ENCODE measurements around the gene SUGP2.

Gene SUGP2

GRCh38 chr19:19040417-19040816, 7.1 kb upstream of the SUGP2 start:
- H2BK15ac ChIP-seq (ENCODE audit: low read depth, poor library complexity, severe bottlenecking), result no peak overlapping the region
- no peak overlapping the region for H4K91ac ChIP-seq (ENCODE audit: low read length)
- H2AK5ac ChIP-seq (ENCODE audit: low read length, severe bottlenecking), result no peak overlapping the region
- no peak overlapping the region for H3K27ac ChIP-seq (ENCODE audit: low read length, poor library complexity, severe bottlenecking)
- no peak overlapping the region for H4K8ac ChIP-seq (ENCODE audit: low read length)
- peak; percentile 57 for DNase-seq
- H3K4me1 ChIP-seq (ENCODE audit: control insufficient read depth, insufficient read depth, low read depth, low read length), result peaks cover under 1% of the 10 kb centered on the region
- H3K14ac ChIP-seq (ENCODE audit: low read length in 2 of 2), result no peak overlapping the region
- WGBS, result 93% methylated on average over 6 of the region's 7 CpGs
- H3K4me2 ChIP-seq (ENCODE audit: low read length, poor library complexity, severe bottlenecking), result no peak overlapping the region
- H3K9me3 ChIP-seq (ENCODE audit: control insufficient read depth, low read length), result no peaks in the 10 kb centered on the region
- H2AFZ ChIP-seq (ENCODE audit: low read depth, low read length), result no peak overlapping the region
- H3K18ac ChIP-seq (ENCODE audit: low read depth in 1 of 2, low read length in 2 of 2), result no peak overlapping the region
- no peak overlapping the region for H3K23ac ChIP-seq (ENCODE audit: low read length in 2 of 2)
- no peak overlapping the region for H2BK5ac ChIP-seq (ENCODE audit: low read depth, low read length, poor library complexity, severe bottlenecking)
- H2BK12ac ChIP-seq (ENCODE audit: low read length in 2 of 2), result no peak overlapping the region
- H3K4me3 ChIP-seq (ENCODE audit: insufficient read depth in 1 of 2, low read depth in 1 of 2, low read length in 2 of 2), result no peak overlapping the region
- H3K4ac ChIP-seq (ENCODE audit: low read depth in 1 of 2, low read length in 2 of 2), result no peak overlapping the region
- H3K79me1 ChIP-seq (replicated peaks; ENCODE audit: low read length, poor library complexity, severe bottlenecking), result peaks cover 44% of the 10 kb centered on the region
- H3K9ac ChIP-seq (ENCODE audit: low read length), result peak overlapping the region; percentile 45
- peaks cover 33 to 42% of the 10 kb centered on the region in 2 experiments for H3K36me3 ChIP-seq (ENCODE audit: control insufficient read depth in 1 of 2, insufficient read depth in 2 of 2, low read depth in 1 of 2, low read length in 2 of 2)
- H3K27me3 ChIP-seq (ENCODE audit: control insufficient read depth in 1 of 2, insufficient read depth in 1 of 2, low read length in 2 of 2), result no peaks in the 10 kb centered on the region
- H2BK120ac ChIP-seq (ENCODE audit: low read depth, low read length), result no peak overlapping the region

GRCh38 chr19:19039901-19040300, 6.6 kb upstream of the SUGP2 start:
- H3K4ac ChIP-seq (ENCODE audit: low read depth in 1 of 2, low read length in 2 of 2), result no peak overlapping the region
- WGBS, result 96% methylated on average over 4 of the region's 4 CpGs
- DNase-seq, result no peak
- H3K4me2 ChIP-seq (ENCODE audit: low read length, poor library complexity, severe bottlenecking), result no peak overlapping the region
- no peak overlapping the region for H2BK120ac ChIP-seq (ENCODE audit: low read depth, low read length)
- no peak overlapping the region for H3K4me3 ChIP-seq (ENCODE audit: insufficient read depth in 1 of 2, low read depth in 1 of 2, low read length in 2 of 2)
- H2BK12ac ChIP-seq (ENCODE audit: low read length in 2 of 2), result no peak overlapping the region
- no peaks in the 10 kb centered on the region for H3K9me3 ChIP-seq (ENCODE audit: control insufficient read depth, low read length)
- H3K79me1 ChIP-seq (replicated peaks; ENCODE audit: low read length, poor library complexity, severe bottlenecking), result peaks cover 46% of the 10 kb centered on the region
- H3K14ac ChIP-seq (ENCODE audit: low read length in 2 of 2), result no peak overlapping the region
- H3K9ac ChIP-seq (ENCODE audit: low read length), result no peak overlapping the region
- H4K8ac ChIP-seq (ENCODE audit: low read length), result no peak overlapping the region
- H3K23ac ChIP-seq (ENCODE audit: low read length in 2 of 2), result no peak overlapping the region
- no peak overlapping the region for H2BK5ac ChIP-seq (ENCODE audit: low read depth, low read length, poor library complexity, severe bottlenecking)
- no peak overlapping the region for H4K91ac ChIP-seq (ENCODE audit: low read length)
- no peaks in the 10 kb centered on the region for H3K27me3 ChIP-seq (ENCODE audit: control insufficient read depth in 1 of 2, insufficient read depth in 1 of 2, low read length in 2 of 2)
- peaks cover 2% of the 10 kb centered on the region for H3K4me1 ChIP-seq (ENCODE audit: control insufficient read depth, insufficient read depth, low read depth, low read length)
- H2AK5ac ChIP-seq (ENCODE audit: low read length, severe bottlenecking), result no peak overlapping the region
- no peak overlapping the region for H3K27ac ChIP-seq (ENCODE audit: low read length, poor library complexity, severe bottlenecking)
- H3K36me3 ChIP-seq (ENCODE audit: control insufficient read depth in 1 of 2, insufficient read depth in 2 of 2, low read depth in 1 of 2, low read length in 2 of 2), result peaks cover 30 to 39% of the 10 kb centered on the region in 2 experiments
- H2BK15ac ChIP-seq (ENCODE audit: low read depth, poor library complexity, severe bottlenecking), result no peak overlapping the region
- H2AFZ ChIP-seq (ENCODE audit: low read depth, low read length), result no peak overlapping the region
- no peak overlapping the region for H3K18ac ChIP-seq (ENCODE audit: low read depth in 1 of 2, low read length in 2 of 2)

GRCh38 chr19:19034204-19034624, 897 bp upstream of the SUGP2 start:
- Histone ChIP-seq H3K14ac (ENCODE audit: low read length in 2 of 2) (no peak overlapping the region), H2BK5ac (ENCODE audit: low read depth, low read length, poor library complexity, severe bottlenecking) (no peak overlapping the region)

GRCh38 chr19:19033176-19033425, 216 bp downstream of the SUGP2 start:
- no peaks in the 10 kb centered on the region for H3K27me3 ChIP-seq (ENCODE audit: control insufficient read depth in 1 of 2, insufficient read depth in 1 of 2, low read length in 2 of 2)
- H2BK15ac ChIP-seq (ENCODE audit: low read depth, poor library complexity, severe bottlenecking), result no peak overlapping the region
- H3K79me1 ChIP-seq (replicated peaks; ENCODE audit: low read length, poor library complexity, severe bottlenecking), result peaks cover 27% of the 10 kb centered on the region
- H3K23ac ChIP-seq (ENCODE audit: low read length in 2 of 2), result peak overlapping the region in 1 of 2 experiments; percentile 90
- peak overlapping the region; percentile 49 for H2BK120ac ChIP-seq (ENCODE audit: low read depth, low read length)
- no peaks in the 10 kb centered on the region for H3K9me3 ChIP-seq (ENCODE audit: control insufficient read depth, low read length)
- H3K9ac ChIP-seq (ENCODE audit: low read length), result peak overlapping the region; percentile 95
- 1% methylated on average over 18 of the region's 32 CpGs for WGBS
- peak overlapping the region; percentile 89 for H3K4me2 ChIP-seq (ENCODE audit: low read length, poor library complexity, severe bottlenecking)
- peak overlapping the region; percentile 84 to 86 for H3K14ac ChIP-seq (ENCODE audit: low read length in 2 of 2)
- peak overlapping the region; percentile 85 for H4K8ac ChIP-seq (ENCODE audit: low read length)
- peaks cover 11% of the 10 kb centered on the region for H3K4me1 ChIP-seq (ENCODE audit: control insufficient read depth, insufficient read depth, low read depth, low read length)
- peak overlapping the region; percentile 87 to 92 for H3K4me3 ChIP-seq (ENCODE audit: insufficient read depth in 1 of 2, low read depth in 1 of 2, low read length in 2 of 2)
- H3K4ac ChIP-seq (ENCODE audit: low read depth in 1 of 2, low read length in 2 of 2), result peak overlapping the region; percentile 75 to 82
- H4K91ac ChIP-seq (ENCODE audit: low read length), result peak overlapping the region; percentile 83
- H3K27ac ChIP-seq (ENCODE audit: low read length, poor library complexity, severe bottlenecking), result peak overlapping the region; percentile 82
- H3K36me3 ChIP-seq (ENCODE audit: control insufficient read depth in 1 of 2, insufficient read depth in 2 of 2, low read depth in 1 of 2, low read length in 2 of 2), result peaks cover 27 to 38% of the 10 kb centered on the region in 2 experiments
- peak overlapping the region; percentile 89 to 94 for H3K18ac ChIP-seq (ENCODE audit: low read depth in 1 of 2, low read length in 2 of 2)
- H2BK5ac ChIP-seq (ENCODE audit: low read depth, low read length, poor library complexity, severe bottlenecking), result peak overlapping the region; percentile 98
- no peak overlapping the region for H2AK5ac ChIP-seq (ENCODE audit: low read length, severe bottlenecking)
- no peak overlapping the region for H2BK12ac ChIP-seq (ENCODE audit: low read length in 2 of 2)
- H2AFZ ChIP-seq (ENCODE audit: low read depth, low read length), result peak overlapping the region; percentile 36
- DNase-seq, result no peak

More at GRCh38 chr19:19034204-19034624, 897 bp upstream of the SUGP2 start:
- peak overlapping the region; percentile 95 for H3K9ac ChIP-seq (ENCODE audit: low read length)
- H3K27me3 ChIP-seq (ENCODE audit: control insufficient read depth in 1 of 2, insufficient read depth in 1 of 2, low read length in 2 of 2), result no peaks in the 10 kb centered on the region
- H2AK5ac ChIP-seq (ENCODE audit: low read length, severe bottlenecking), result no peak overlapping the region
- peak overlapping the region; percentile 94 for H3K4me2 ChIP-seq (ENCODE audit: low read length, poor library complexity, severe bottlenecking)
- H3K79me1 ChIP-seq (replicated peaks; ENCODE audit: low read length, poor library complexity, severe bottlenecking), result peaks cover 28% of the 10 kb centered on the region
- peak overlapping the region; percentile 6 for H2AFZ ChIP-seq (ENCODE audit: low read depth, low read length)
- peaks cover 11% of the 10 kb centered on the region for H3K4me1 ChIP-seq (ENCODE audit: control insufficient read depth, insufficient read depth, low read depth, low read length)
- H3K27ac ChIP-seq (ENCODE audit: low read length, poor library complexity, severe bottlenecking), result peak overlapping the region; percentile 47
- peaks cover 19 to 29% of the 10 kb centered on the region in 2 experiments for H3K36me3 ChIP-seq (ENCODE audit: control insufficient read depth in 1 of 2, insufficient read depth in 2 of 2, low read depth in 1 of 2, low read length in 2 of 2)
- 6% methylated on average over 10 of the region's 10 CpGs for WGBS
- no peak overlapping the region for H4K8ac ChIP-seq (ENCODE audit: low read length)
- no peak overlapping the region for H2BK120ac ChIP-seq (ENCODE audit: low read depth, low read length)
- no peak overlapping the region for H2BK12ac ChIP-seq (ENCODE audit: low read length in 2 of 2)
- peak; percentile 79 for DNase-seq
- H3K18ac ChIP-seq (ENCODE audit: low read depth in 1 of 2, low read length in 2 of 2), result peak overlapping the region in 1 of 2 experiments; percentile 43
- no peak overlapping the region for H4K91ac ChIP-seq (ENCODE audit: low read length)
- no peak overlapping the region for H3K4ac ChIP-seq (ENCODE audit: low read depth in 1 of 2, low read length in 2 of 2)
- no peaks in the 10 kb centered on the region for H3K9me3 ChIP-seq (ENCODE audit: control insufficient read depth, low read length)
- H3K23ac ChIP-seq (ENCODE audit: low read length in 2 of 2), result no peak overlapping the region
- H2BK15ac ChIP-seq (ENCODE audit: low read depth, poor library complexity, severe bottlenecking), result no peak overlapping the region
- H3K4me3 ChIP-seq (ENCODE audit: insufficient read depth in 1 of 2, low read depth in 1 of 2, low read length in 2 of 2), result peak overlapping the region; percentile 87 to 92

Measured in mesenchymal stem cell (in vitro differentiated cells and primary cell).